OCI-LY3 (cell line): Measurements from ENCODE around the gene GPR15LG.

ENCODE experiments used
- H2AFZ ChIP-seq: fragments of 200-600, 300-600 bp; shearing (Covaris generic); 2 replicates; pipeline ENCODE4 v1.6.0; 2014; ENCODE audit warnings: antibody characterized with exemption, low read depth, low read length
- H3K27ac ChIP-seq: fragments of 200-600, 300-600 bp; sonication (generic); 2 replicates; pipeline ENCODE4 v1.5.1; 2014; ENCODE audit warnings: mild to moderate bottlenecking, low read length, moderate library complexity, mixed read lengths
- H3K27me3 ChIP-seq: fragments of 200-600, 300-600 bp; sonication (generic); 2 replicates; pipeline ENCODE4 v1.6.1; 2014; ENCODE audit warnings: low read depth, low read length, mixed read lengths
- H3K36me3 ChIP-seq: fragments of 200-600, 300-600 bp; sonication (generic); replicated peaks from 2 replicates; pipeline ENCODE3; 2014; ENCODE audit warnings: low read depth, low read length, mixed read lengths
- H3K4me1 ChIP-seq: fragments of 300-600, 200-600 bp; sonication (generic); 2 replicates; pipeline ENCODE4 v1.6.1; 2014; ENCODE audit warnings: low read length, mixed read lengths
- H3K4me2 ChIP-seq: fragments of 200-600, 300-600 bp; sonication (generic); 2 replicates; pipeline ENCODE4 v1.6.1; 2014; ENCODE audit warnings: low read length, mixed read lengths
- H3K4me3 ChIP-seq: fragments of 300-600, 200-600 bp; sonication (generic); 2 replicates; pipeline ENCODE4 v1.5.1; 2014; ENCODE audit warnings: antibody characterized with exemption, mild to moderate bottlenecking, low read length, moderate library complexity
- H3K79me2 ChIP-seq: fragments of 300-600, 200-600 bp; shearing (Covaris generic); 2 replicates; pipeline ENCODE4 v1.6.1; 2014; ENCODE audit warnings: mild to moderate bottlenecking, low read length, mixed read lengths
- H3K9ac ChIP-seq: fragments of 300-600, 200-600 bp; shearing (Covaris generic); 2 replicates; pipeline ENCODE4 v1.6.0; 2014; ENCODE audit warnings: mild to moderate bottlenecking, low read length, moderate library complexity
- H3K9me3 ChIP-seq: fragments of 200-600, 300-600 bp; shearing (Covaris generic); 2 replicates; pipeline ENCODE4 v1.6.1; 2014; ENCODE audit warnings: low read length, mixed read lengths; ENCODE audit not compliant: insufficient read depth
- H4K20me1 ChIP-seq: fragments of 200-600, 300-600 bp; sonication (generic); 2 replicates; pipeline ENCODE4 v1.6.1; 2016; ENCODE audit warnings: low read length, mixed read lengths; ENCODE audit not compliant: insufficient read depth
- EZH2phosphoT487 ChIP-seq: fragments of 200-600 bp; shearing (Covaris generic); IDR thresholded peaks from 2 replicates; pipeline ENCODE4 v1.6.1; 2018; ENCODE audit warnings: antibody characterized with exemption, mixed run types, low read depth
- TF ChIP-seq, protein P1 (sequence below): fragments of 200-600, 300-600 bp; sonication (generic); IDR thresholded peaks from 2 replicates; pipeline ENCODE4 v1.5.1; 2014; ENCODE audit warnings: antibody characterized with exemption, low read length, low read depth

Gene GPR15LG

DNA sequence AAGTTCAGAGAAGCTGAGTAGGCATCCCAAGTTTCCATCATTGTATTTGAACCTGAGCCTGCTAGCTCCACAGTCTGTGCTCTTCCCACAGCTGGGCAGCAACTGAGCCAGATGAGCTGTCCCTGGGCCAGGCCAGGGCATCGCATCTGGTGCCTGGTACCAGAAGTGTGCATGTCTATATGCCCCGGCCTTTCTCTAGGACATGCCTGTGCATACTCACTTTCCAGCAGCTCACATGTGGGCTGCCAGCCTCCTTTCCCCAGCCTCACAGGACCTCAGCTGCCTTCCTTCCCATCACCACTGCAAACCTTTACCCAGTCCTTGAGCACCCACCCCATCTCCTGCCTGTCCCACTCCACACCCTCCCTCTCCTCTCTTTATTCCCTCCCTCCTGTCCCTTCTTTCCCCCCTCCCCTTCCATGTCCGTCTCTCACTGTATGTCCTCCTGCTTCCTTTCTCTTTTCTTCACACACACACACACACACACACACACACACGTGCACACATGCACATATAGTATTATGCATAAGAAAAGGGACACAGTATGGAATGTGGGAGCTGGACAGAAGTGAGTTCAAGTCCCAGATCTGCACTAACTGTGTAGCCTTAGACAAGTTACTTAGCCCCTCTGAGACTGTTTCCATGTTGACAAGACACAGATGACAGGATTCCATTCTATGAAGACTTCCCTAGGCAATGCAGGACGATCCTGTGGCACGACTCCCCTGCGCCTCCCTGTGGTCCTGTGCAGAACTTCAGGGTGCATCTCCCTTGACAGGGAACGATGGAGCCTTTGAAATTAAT, 31.6 kb downstream of the GPR15LG start:
- Histone ChIP-seq H3K79me2 (no peaks in the 10 kb centered on the region), H3K27me3 (peaks cover 15% of the 10 kb centered on the region; the same call in 1 of the 2 replicates), H4K20me1 (no peaks in the 10 kb centered on the region), H3K9ac (no peak overlapping the region), H3K36me3 (no peaks in the 10 kb centered on the region), H3K9me3 (no peaks in the 10 kb centered on the region), H3K4me2 (no peak overlapping the region), H2AFZ (no peak overlapping the region), H3K4me3 (no peak overlapping the region), H3K27ac (no peak overlapping the region), H3K4me1 (peaks cover 14% of the 10 kb centered on the region)
- TF ChIP-seq EZH2phosphoT487: no peak
- TF ChIP-seq, protein P1, sequence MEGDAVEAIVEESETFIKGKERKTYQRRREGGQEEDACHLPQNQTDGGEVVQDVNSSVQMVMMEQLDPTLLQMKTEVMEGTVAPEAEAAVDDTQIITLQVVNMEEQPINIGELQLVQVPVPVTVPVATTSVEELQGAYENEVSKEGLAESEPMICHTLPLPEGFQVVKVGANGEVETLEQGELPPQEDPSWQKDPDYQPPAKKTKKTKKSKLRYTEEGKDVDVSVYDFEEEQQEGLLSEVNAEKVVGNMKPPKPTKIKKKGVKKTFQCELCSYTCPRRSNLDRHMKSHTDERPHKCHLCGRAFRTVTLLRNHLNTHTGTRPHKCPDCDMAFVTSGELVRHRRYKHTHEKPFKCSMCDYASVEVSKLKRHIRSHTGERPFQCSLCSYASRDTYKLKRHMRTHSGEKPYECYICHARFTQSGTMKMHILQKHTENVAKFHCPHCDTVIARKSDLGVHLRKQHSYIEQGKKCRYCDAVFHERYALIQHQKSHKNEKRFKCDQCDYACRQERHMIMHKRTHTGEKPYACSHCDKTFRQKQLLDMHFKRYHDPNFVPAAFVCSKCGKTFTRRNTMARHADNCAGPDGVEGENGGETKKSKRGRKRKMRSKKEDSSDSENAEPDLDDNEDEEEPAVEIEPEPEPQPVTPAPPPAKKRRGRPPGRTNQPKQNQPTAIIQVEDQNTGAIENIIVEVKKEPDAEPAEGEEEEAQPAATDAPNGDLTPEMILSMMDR: peak; percentile 81

DNA sequence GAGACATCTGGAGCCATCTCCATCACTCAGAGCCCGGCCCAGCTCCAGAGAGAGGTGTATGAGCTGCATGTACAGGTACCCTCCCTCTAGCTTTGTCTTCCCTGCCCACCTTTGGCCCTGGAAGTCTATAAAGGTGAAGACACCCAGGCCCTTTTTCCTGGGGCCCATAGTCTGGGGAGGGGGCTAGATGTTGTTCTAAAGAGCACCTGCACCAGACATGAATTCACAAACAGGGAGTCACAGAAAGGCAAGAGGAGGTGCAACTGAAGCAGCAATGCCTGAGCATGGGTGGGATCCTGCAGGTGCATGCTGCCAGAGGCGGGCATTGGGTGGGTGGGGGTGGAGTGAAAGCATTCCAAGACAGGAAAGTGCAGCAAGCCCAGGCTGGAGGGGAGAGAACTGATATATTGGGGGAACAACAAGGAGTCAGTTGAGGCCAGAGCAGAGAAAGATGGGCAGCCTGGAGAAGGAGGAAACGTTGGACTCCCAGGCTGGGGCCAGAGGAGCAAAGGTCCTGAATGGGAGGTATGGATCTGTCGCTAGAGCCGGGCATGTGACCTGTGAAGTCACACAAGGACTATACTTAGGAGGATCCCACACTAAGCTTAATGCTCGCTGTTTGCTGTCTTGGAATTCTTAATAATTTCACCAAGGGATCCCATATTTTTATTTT, 32.4 kb downstream of the GPR15LG start:
- TF ChIP-seq EZH2phosphoT487: no peak
- TF ChIP-seq, protein P1: no peak
- Histone ChIP-seq H3K4me3 (no peak overlapping the region), H3K27me3 (peaks cover 15% of the 10 kb centered on the region; the same call in 1 of the 2 replicates), H3K36me3 (no peaks in the 10 kb centered on the region), H2AFZ (no peak overlapping the region), H3K27ac (no peak overlapping the region), H3K9me3 (no peaks in the 10 kb centered on the region), H3K4me1 (peaks cover 8% of the 10 kb centered on the region), H3K9ac (no peak overlapping the region), H3K79me2 (no peaks in the 10 kb centered on the region), H3K4me2 (no peak overlapping the region), H4K20me1 (no peaks in the 10 kb centered on the region)

DNA sequence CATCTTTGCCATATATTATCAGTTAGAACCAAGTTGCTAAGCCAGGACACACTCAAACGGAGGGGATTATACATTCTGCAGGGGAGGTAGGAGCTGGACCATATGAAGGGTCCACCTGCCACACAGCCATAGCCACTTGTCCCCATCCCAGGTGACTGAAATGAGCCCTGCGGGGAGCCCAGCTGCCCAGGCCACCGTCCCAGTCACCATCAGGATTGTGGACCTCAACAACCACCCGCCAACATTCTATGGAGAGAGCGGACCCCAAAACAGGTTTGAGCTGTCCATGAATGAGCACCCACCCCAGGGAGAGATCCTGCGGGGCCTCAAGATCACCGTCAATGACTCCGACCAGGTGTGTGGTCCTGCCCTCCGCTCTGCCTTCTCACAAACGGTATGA, 34.4 kb downstream of the GPR15LG start:
- no peak overlapping the region for H3K9ac ChIP-seq
- no peak overlapping the region for H3K4me2 ChIP-seq

More for the DNA sequence above, 34.4 kb downstream of the GPR15LG start:
- no peaks in the 10 kb centered on the region for H3K36me3 ChIP-seq
- H3K9me3 ChIP-seq: no peaks in the 10 kb centered on the region
- no peaks in the 10 kb centered on the region for H3K79me2 ChIP-seq
- peaks cover 15% of the 10 kb centered on the region; the same call in 1 of the 2 replicates for H3K27me3 ChIP-seq
- no peak overlapping the region for H2AFZ ChIP-seq
- no peaks in the 10 kb centered on the region for H4K20me1 ChIP-seq
- no peaks in the 10 kb centered on the region for H3K4me1 ChIP-seq
- no peak overlapping the region for H3K4me3 ChIP-seq
- H3K27ac ChIP-seq: no peak overlapping the region
- no peak for TF ChIP-seq EZH2phosphoT487
- TF ChIP-seq, protein P1: no peak
